Measurements from ENCODE around the gene AKT3. TPM values are rescaled to one million over a fixed set of nuclear protein-coding genes. Genes with fewer than 3 reads are reported as not detected.
"Not testable (repeated sequence)": the region's sequence is repeated elsewhere in the genome, so short reads cannot be mapped to it uniquely, and the experiment has no call there.

The AKT3 gene
- total RNA-seq, 1 donor from 2014 or later = 35.3 TPM

GRCh38 chr1:243701872-243702271 is 148.2 kb downstream of the AKT3 start:
- Mint-ChIP-seq H3K27me3 (ENCODE audit: low read depth) (no peaks in the 10 kb centered on the region), H3K27ac (no peak overlapping the region), H3K36me3 (ENCODE audit: low read depth) (no peaks in the 10 kb centered on the region), H3K9me3 (no peaks in the 10 kb centered on the region), H3K4me1 (ENCODE audit: low read depth) (no peaks in the 10 kb centered on the region), H3K4me3 (ENCODE audit: low read depth) (no peak overlapping the region)
- DNase-seq (ENCODE audit: low spot score) = no peak
- intact Hi-C loops (cut with micrococcal nuclease) = no loop called here

DNA sequence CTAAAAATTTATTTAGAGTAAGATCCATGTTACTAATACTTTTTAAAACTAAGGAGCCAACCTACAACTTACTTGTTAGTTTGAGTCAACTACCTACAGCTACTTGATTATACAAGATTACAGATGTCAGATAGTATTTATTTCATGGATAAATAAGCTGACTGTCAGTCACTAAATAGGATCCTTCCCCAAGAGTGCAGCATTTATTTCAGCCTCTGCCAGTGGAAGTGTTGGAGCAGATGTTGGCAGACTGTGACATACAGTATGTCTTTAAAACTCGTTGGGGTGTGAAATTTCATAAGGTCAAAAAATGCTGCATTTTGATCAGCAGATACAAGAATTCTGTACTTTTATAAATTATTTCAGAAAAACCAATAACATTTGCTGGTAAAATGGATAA is 156.2 kb downstream of the AKT3 start:
- H3K4me1 Mint-ChIP-seq (ENCODE audit: low read depth) = peaks cover 1% of the 10 kb centered on the region

DNA sequence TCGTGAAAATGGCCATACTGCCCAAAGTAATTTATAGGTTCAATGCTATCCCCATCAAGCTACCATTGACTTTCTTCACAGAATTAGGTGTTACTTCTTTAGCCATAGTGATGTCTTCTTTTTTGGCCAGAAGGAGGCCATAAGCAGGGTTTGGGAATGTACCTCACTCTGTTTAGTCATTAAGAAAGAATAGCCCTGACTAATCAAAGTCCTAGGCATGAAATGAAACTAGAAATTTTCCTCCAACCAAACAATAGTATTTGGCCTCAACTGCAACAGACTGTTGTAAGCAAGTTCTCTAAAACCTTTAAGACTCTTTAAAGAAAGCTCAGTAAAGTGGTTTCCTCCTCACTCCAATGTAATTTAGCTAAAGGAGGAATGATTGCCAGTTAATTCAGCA is 163.9 kb downstream of the AKT3 start:
- no peak overlapping the region for H3K4me3 Mint-ChIP-seq (ENCODE audit: low read depth)
- H3K9me3 Mint-ChIP-seq = no peaks in the 10 kb centered on the region
- DNase-seq (ENCODE audit: low spot score) = no peak
- H3K27ac Mint-ChIP-seq = no peak overlapping the region
- H3K36me3 Mint-ChIP-seq (ENCODE audit: low read depth) = peaks cover 16% of the 10 kb centered on the region
- H3K27me3 Mint-ChIP-seq (ENCODE audit: low read depth) = no peaks in the 10 kb centered on the region
- intact Hi-C loops (cut with micrococcal nuclease) = no loop called here
- no peaks in the 10 kb centered on the region for H3K4me1 Mint-ChIP-seq (ENCODE audit: low read depth)

More for the DNA sequence above, 156.2 kb downstream of the AKT3 start:
- Mint-ChIP-seq H3K36me3 (ENCODE audit: low read depth) (peaks cover 4% of the 10 kb centered on the region), H3K9me3 (no peaks in the 10 kb centered on the region), H3K27ac (no peak overlapping the region), H3K4me3 (ENCODE audit: low read depth) (no peak overlapping the region), H3K27me3 (ENCODE audit: low read depth) (no peaks in the 10 kb centered on the region)
- intact Hi-C loops (cut with micrococcal nuclease) = no loop called here
- no peak for DNase-seq (ENCODE audit: low spot score)

GRCh38 chr1:243680860-243681259 is 169.2 kb downstream of the AKT3 start:
- intact Hi-C loops (cut with micrococcal nuclease) = no loop called here
- Mint-ChIP-seq H3K4me3 (ENCODE audit: low read depth) (no peak overlapping the region), H3K27ac (no peak overlapping the region), H3K9me3 (no peaks in the 10 kb centered on the region), H3K27me3 (ENCODE audit: low read depth) (no peaks in the 10 kb centered on the region), H3K36me3 (ENCODE audit: low read depth) (peaks cover 8% of the 10 kb centered on the region), H3K4me1 (ENCODE audit: low read depth) (no peaks in the 10 kb centered on the region)
- no peak for DNase-seq (ENCODE audit: low spot score)

GRCh38 chr1:243672539-243673074 is 177.4 kb downstream of the AKT3 start:
- intact Hi-C loops (cut with micrococcal nuclease) = no loop called here
- no peaks in the 10 kb centered on the region for H3K27me3 Mint-ChIP-seq (ENCODE audit: low read depth)
- H3K36me3 Mint-ChIP-seq (ENCODE audit: low read depth) = no peaks in the 10 kb centered on the region
- DNase-seq (ENCODE audit: low spot score) = no peak
- H3K4me3 Mint-ChIP-seq (ENCODE audit: low read depth) = no peak overlapping the region
- H3K9me3 Mint-ChIP-seq = no peaks in the 10 kb centered on the region
- H3K4me1 Mint-ChIP-seq (ENCODE audit: low read depth) = no peaks in the 10 kb centered on the region
- no peak overlapping the region for H3K27ac Mint-ChIP-seq

DNA sequence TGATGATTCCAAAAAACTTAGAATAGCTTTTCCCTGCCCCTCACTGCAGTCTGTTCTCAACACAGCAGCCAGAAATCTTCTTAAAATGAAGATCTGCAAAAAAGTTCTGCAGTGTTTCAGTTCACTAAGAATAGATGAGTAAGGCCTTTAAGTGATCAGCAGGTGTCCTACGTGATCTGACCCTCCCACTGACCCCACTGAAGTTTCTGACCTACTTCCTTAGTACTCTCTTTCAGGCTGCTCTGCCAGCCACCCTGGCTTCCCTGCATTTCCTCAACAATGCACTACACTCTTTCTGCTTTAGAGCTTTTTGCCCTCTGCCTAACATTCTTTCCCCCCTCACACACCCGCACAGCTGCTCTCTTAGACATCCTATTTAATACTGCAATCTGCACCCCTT is 182.5 kb downstream of the AKT3 start:
- no peak overlapping the region for H3K27ac Mint-ChIP-seq
- no peak for DNase-seq (ENCODE audit: low spot score)
- H3K27me3 Mint-ChIP-seq (ENCODE audit: low read depth) = no peaks in the 10 kb centered on the region

GRCh38 chr1:243667133-243667532 is 182.9 kb downstream of the AKT3 start:
- H3K27ac Mint-ChIP-seq = no peak overlapping the region
- intact Hi-C loops (cut with micrococcal nuclease) = no loop called here
- H3K9me3 Mint-ChIP-seq = no peaks in the 10 kb centered on the region
- no peaks in the 10 kb centered on the region for H3K4me1 Mint-ChIP-seq (ENCODE audit: low read depth)
- no peak overlapping the region for H3K4me3 Mint-ChIP-seq (ENCODE audit: low read depth)
- no peak for DNase-seq (ENCODE audit: low spot score)
- H3K27me3 Mint-ChIP-seq (ENCODE audit: low read depth) = no peaks in the 10 kb centered on the region
- H3K36me3 Mint-ChIP-seq (ENCODE audit: low read depth) = peaks cover 12% of the 10 kb centered on the region

More for the DNA sequence above, 182.5 kb downstream of the AKT3 start:
- Mint-ChIP-seq H3K36me3 (ENCODE audit: low read depth) (peaks cover 12% of the 10 kb centered on the region), H3K4me3 (ENCODE audit: low read depth) (no peak overlapping the region), H3K4me1 (ENCODE audit: low read depth) (no peaks in the 10 kb centered on the region), H3K9me3 (no peaks in the 10 kb centered on the region)
- intact Hi-C loops (cut with micrococcal nuclease) = no loop called here

GRCh38 chr1:243663651-243664050 is 186.4 kb downstream of the AKT3 start:
- H3K36me3 Mint-ChIP-seq (ENCODE audit: low read depth) = peaks cover 25% of the 10 kb centered on the region
- no peak overlapping the region for H3K27ac Mint-ChIP-seq
- intact Hi-C loops (cut with micrococcal nuclease) = no loop called here
- no peaks in the 10 kb centered on the region for H3K4me1 Mint-ChIP-seq (ENCODE audit: low read depth)
- no peaks in the 10 kb centered on the region for H3K27me3 Mint-ChIP-seq (ENCODE audit: low read depth)
- DNase-seq (ENCODE audit: low spot score) = no peak
- H3K9me3 Mint-ChIP-seq = peaks cover 4% of the 10 kb centered on the region
- H3K4me3 Mint-ChIP-seq (ENCODE audit: low read depth) = no peak overlapping the region

DNA sequence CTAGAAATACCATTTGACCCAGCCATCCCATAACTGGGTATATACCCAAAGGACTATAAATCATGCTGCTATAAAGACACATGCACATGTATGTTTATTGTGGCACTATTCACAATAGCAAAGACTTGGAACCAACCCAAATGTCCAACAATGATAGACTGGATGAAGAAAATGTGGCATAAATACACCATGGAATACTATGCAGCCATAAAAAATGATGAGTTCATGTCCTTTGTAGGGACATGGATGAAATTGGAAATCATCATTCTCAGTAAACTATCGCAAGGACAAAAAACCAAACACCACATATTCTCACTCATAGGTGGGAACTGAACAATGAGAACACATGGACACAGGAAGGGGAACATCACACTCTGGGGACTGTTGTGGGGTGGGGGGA is 187.9 kb downstream of the AKT3 start:
- peaks cover 12% of the 10 kb centered on the region for H3K9me3 Mint-ChIP-seq
- H3K27me3 Mint-ChIP-seq (ENCODE audit: low read depth); H3K4me1 Mint-ChIP-seq (ENCODE audit: low read depth); H3K4me3 Mint-ChIP-seq (ENCODE audit: low read depth); H3K27ac Mint-ChIP-seq; intact Hi-C loops (cut with micrococcal nuclease); DNase-seq (ENCODE audit: low spot score): not testable (repeated sequence)
- peaks cover 31% of the 10 kb centered on the region for H3K36me3 Mint-ChIP-seq (ENCODE audit: low read depth)

GRCh38 chr1:243658594-243659105 is 191.4 kb downstream of the AKT3 start:
- DNase-seq (ENCODE audit: low spot score) = no peak
- intact Hi-C loops (cut with micrococcal nuclease) = no loop called here
- Mint-ChIP-seq H3K36me3 (ENCODE audit: low read depth) (peaks cover 30% of the 10 kb centered on the region), H3K9me3 (peaks cover 12% of the 10 kb centered on the region), H3K4me3 (ENCODE audit: low read depth) (no peak overlapping the region), H3K27ac (no peak overlapping the region), H3K4me1 (ENCODE audit: low read depth) (no peaks in the 10 kb centered on the region), H3K27me3 (ENCODE audit: low read depth) (no peaks in the 10 kb centered on the region)

DNA sequence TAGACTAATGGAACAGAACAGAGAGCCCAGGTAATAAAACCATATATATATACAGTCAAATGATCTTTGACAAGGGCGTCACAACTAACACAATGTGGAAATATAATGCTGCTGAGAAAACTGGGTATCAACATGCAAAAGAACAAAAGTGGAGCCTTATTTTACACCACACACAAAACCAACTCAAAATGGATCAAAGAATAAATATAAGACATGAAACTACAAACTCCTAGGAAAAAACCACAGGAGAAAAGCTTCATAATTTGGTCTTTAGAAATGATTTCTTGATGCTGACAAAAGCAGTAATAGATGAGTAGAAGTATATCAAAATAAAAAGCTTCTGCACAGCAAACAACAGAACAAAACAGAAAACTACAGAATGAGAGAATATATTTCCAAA is 192.2 kb downstream of the AKT3 start:
- Mint-ChIP-seq H3K4me1 (ENCODE audit: low read depth) (no peaks in the 10 kb centered on the region), H3K4me3 (ENCODE audit: low read depth) (no peak overlapping the region), H3K27me3 (ENCODE audit: low read depth) (no peaks in the 10 kb centered on the region), H3K27ac (no peak overlapping the region), H3K36me3 (ENCODE audit: low read depth) (peaks cover 24% of the 10 kb centered on the region), H3K9me3 (peaks cover 12% of the 10 kb centered on the region)
- DNase-seq (ENCODE audit: low spot score) = no peak
- intact Hi-C loops (cut with micrococcal nuclease) = no loop called here

- H3K27ac Mint-ChIP-seq; DNase-seq (ENCODE audit: low spot score); H3K27me3 Mint-ChIP-seq (ENCODE audit: low read depth); intact Hi-C loops (cut with micrococcal nuclease); H3K4me1 Mint-ChIP-seq (ENCODE audit: low read depth); H3K4me3 Mint-ChIP-seq (ENCODE audit: low read depth): not testable (repeated sequence)
- peaks cover 20% of the 10 kb centered on the region for H3K36me3 Mint-ChIP-seq (ENCODE audit: low read depth)
- peaks cover 27% of the 10 kb centered on the region for H3K9me3 Mint-ChIP-seq
Measured at GRCh38 chr1:243649530-243649929, 200.5 kb downstream of the AKT3 start.

DNA sequence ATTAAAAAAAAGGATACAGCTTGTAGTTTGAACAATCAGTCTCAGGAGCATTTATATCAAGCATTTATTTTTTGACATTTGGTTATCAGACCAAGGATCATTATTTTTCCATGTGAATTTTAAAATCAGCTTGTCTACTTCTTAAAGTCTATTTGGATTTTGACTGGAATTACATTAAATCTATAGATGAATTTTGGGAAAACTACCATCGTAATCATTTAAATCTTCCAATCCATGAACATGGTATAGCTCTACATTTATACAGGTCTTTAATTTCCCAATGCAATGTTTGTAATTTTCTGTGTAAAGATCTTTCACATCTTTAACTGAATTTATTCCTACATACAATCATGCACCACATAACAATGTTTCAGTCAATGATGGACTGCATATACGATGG is 203.2 kb downstream of the AKT3 start:
- no peak overlapping the region for H3K4me3 Mint-ChIP-seq (ENCODE audit: low read depth)
- H3K36me3 Mint-ChIP-seq (ENCODE audit: low read depth) = peaks cover 21% of the 10 kb centered on the region
- no peak overlapping the region for H3K27ac Mint-ChIP-seq
- intact Hi-C loops (cut with micrococcal nuclease) = no loop called here
- no peak for DNase-seq (ENCODE audit: low spot score)
- no peaks in the 10 kb centered on the region for H3K4me1 Mint-ChIP-seq (ENCODE audit: low read depth)
- peaks cover 24% of the 10 kb centered on the region for H3K9me3 Mint-ChIP-seq
- H3K27me3 Mint-ChIP-seq (ENCODE audit: low read depth) = no peaks in the 10 kb centered on the region

GRCh38 chr1:243645281-243645680 is 204.8 kb downstream of the AKT3 start:
- peaks cover 19% of the 10 kb centered on the region for H3K9me3 Mint-ChIP-seq
- peaks cover 9% of the 10 kb centered on the region for H3K36me3 Mint-ChIP-seq (ENCODE audit: low read depth)
- intact Hi-C loops (cut with micrococcal nuclease) = no loop called here
- DNase-seq (ENCODE audit: low spot score) = no peak
- H3K27ac Mint-ChIP-seq = no peak overlapping the region
- H3K4me1 Mint-ChIP-seq (ENCODE audit: low read depth) = no peaks in the 10 kb centered on the region
- H3K27me3 Mint-ChIP-seq (ENCODE audit: low read depth) = no peaks in the 10 kb centered on the region
- H3K4me3 Mint-ChIP-seq (ENCODE audit: low read depth) = no peak overlapping the region
